Measurements from ENCODE around the gene ADGRE2.

The ADGRE2 gene

DNA sequence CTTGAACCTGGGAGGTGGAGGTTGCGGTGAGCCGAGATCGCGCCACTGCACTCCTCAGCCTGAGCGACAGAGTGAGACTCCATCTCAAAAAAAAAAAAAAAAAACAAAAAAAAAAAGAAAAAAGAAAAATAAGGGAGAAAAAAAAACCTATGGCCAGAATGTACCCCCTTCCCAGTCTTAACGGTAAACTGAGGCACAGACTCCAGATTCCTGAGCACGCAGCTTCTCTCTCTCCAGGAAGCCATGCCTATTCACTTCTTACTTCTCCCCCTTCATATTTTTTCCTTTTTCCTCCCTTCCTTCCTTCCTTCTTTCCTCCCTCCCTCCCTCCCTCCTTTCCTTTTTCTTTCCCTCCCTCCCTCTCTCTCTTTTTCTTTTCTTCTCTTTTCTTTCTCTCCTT is 5.4 kb downstream of the ADGRE2 start:
- H3K9me3 ChIP-seq (ENCODE audit: low read length) = no peaks in the 10 kb centered on the region
- H3K4me3 ChIP-seq (ENCODE audit: low read depth, low read length, poor library complexity, severe bottlenecking) = no peak overlapping the region
- H3K4me2 ChIP-seq (ENCODE audit: low read length) = no peak overlapping the region
- no peaks in the 10 kb centered on the region for H3F3A ChIP-seq (ENCODE audit: insufficient read depth, low read length)
- no peak overlapping the region for H2AFZ ChIP-seq (ENCODE audit: low read length)
- H3K36me3 ChIP-seq (ENCODE audit: insufficient read depth, low read length) = no peaks in the 10 kb centered on the region
- no peaks in the 10 kb centered on the region for H3K9me2 ChIP-seq (ENCODE audit: low read depth, low read length)
- H3K9ac ChIP-seq (ENCODE audit: low read length) = no peak overlapping the region
- H3K27ac ChIP-seq (ENCODE audit: low read depth, low read length, poor library complexity, severe bottlenecking) = no peak overlapping the region
- H3K27me3 ChIP-seq (ENCODE audit: insufficient read depth, low read length) = no peaks in the 10 kb centered on the region
- no peaks in the 10 kb centered on the region for H3K79me2 ChIP-seq (ENCODE audit: insufficient read depth, low read length)
- no peaks in the 10 kb centered on the region for H3K4me1 ChIP-seq (ENCODE audit: insufficient read depth, low read length, severe bottlenecking)
- H4K20me1 ChIP-seq (ENCODE audit: insufficient read depth, low read length) = no peaks in the 10 kb centered on the region
- TF ChIP-seq EZH2 (IDR thresholded peaks at IDR 0.05; ENCODE audit: borderline replicate concordance, low read length) = no peak
- TF ChIP-seq, protein P1, sequence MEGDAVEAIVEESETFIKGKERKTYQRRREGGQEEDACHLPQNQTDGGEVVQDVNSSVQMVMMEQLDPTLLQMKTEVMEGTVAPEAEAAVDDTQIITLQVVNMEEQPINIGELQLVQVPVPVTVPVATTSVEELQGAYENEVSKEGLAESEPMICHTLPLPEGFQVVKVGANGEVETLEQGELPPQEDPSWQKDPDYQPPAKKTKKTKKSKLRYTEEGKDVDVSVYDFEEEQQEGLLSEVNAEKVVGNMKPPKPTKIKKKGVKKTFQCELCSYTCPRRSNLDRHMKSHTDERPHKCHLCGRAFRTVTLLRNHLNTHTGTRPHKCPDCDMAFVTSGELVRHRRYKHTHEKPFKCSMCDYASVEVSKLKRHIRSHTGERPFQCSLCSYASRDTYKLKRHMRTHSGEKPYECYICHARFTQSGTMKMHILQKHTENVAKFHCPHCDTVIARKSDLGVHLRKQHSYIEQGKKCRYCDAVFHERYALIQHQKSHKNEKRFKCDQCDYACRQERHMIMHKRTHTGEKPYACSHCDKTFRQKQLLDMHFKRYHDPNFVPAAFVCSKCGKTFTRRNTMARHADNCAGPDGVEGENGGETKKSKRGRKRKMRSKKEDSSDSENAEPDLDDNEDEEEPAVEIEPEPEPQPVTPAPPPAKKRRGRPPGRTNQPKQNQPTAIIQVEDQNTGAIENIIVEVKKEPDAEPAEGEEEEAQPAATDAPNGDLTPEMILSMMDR (IDR thresholded peaks at IDR 0.05; ENCODE audit: low read length) = no peak

DNA sequence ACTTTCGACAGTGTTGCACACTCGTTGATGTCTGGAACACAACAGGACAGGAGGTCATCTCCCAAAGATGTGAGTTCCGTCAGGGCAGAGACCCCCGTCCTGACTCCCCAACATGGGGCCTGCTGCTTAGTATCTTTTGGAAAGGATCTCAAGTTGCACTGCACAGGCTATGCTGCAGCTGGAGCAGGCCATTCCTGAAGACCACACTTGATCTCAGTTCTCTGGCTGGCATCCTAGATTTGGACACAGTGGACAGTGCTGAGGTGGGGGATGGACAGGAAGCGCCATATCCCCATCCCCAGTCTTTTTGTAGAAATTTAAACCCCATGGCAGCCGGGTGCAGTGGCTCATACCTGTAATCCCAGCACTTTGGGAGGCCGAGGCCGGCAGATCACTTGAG is 5.9 kb downstream of the ADGRE2 start:
- H3K27ac ChIP-seq (ENCODE audit: low read depth, low read length, poor library complexity, severe bottlenecking) = no peak overlapping the region
- no peaks in the 10 kb centered on the region for H4K20me1 ChIP-seq (ENCODE audit: insufficient read depth, low read length)
- TF ChIP-seq, protein P1 (IDR thresholded peaks at IDR 0.05; ENCODE audit: low read length) = no peak
- no peak for TF ChIP-seq EZH2 (IDR thresholded peaks at IDR 0.05; ENCODE audit: borderline replicate concordance, low read length)
- no peaks in the 10 kb centered on the region for H3K36me3 ChIP-seq (ENCODE audit: insufficient read depth, low read length)
- H3F3A ChIP-seq (ENCODE audit: insufficient read depth, low read length) = no peaks in the 10 kb centered on the region
- H3K79me2 ChIP-seq (ENCODE audit: insufficient read depth, low read length) = no peaks in the 10 kb centered on the region
- no peaks in the 10 kb centered on the region for H3K4me1 ChIP-seq (ENCODE audit: insufficient read depth, low read length, severe bottlenecking)
- H3K27me3 ChIP-seq (ENCODE audit: insufficient read depth, low read length) = no peaks in the 10 kb centered on the region
- no peak overlapping the region for H3K9ac ChIP-seq (ENCODE audit: low read length)
- no peak overlapping the region for H3K4me2 ChIP-seq (ENCODE audit: low read length)
- H3K9me2 ChIP-seq (ENCODE audit: low read depth, low read length) = no peaks in the 10 kb centered on the region
- H3K9me3 ChIP-seq (ENCODE audit: low read length) = no peaks in the 10 kb centered on the region
- no peak overlapping the region for H2AFZ ChIP-seq (ENCODE audit: low read length)
- no peak overlapping the region for H3K4me3 ChIP-seq (ENCODE audit: low read depth, low read length, poor library complexity, severe bottlenecking)

DNA sequence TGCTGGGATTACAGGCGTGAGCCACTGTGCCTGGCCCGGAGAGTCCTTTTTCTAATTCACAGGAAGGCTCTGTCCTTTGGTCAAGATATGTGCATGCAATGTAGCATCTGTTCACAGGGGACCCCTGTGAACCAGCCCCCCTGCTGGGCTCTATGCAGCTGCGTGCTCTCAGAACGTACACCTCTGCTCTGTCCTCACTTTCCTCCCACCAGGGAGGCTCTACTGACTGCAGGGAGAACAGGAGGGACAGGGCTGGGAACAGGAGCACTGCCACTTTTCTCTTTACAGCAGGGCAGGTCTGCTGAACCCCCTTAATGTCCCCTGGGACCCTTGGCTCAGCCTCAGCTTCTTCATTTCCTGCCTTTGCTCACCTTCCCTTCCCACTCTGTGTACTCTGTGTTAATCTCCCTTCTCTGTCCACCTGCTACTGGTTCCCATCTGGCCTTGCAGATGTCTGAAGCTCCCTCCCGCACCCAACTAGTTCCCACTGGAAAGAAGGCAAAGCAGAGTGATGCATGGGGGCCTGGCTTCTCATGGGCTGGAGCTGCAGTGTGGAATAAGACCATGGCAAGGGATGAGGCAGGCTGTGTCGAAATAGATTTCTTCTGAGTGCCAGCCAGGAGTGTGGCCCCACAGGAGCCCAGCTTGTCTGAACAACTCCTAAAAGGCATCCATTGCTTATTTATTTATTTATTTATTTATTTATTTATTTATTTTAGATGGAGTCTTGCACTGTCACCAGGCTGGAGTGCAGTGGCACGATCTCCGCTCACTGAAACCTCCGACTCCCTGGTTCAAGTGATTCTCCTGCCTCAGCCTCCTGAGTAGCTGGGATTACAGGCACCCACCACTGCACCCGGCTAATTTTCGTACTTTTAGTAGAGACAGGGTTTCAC is 7.2 kb downstream of the ADGRE2 start:
- Histone ChIP-seq H3K4me2 (ENCODE audit: low read length) (no peak overlapping the region), H3K9ac (ENCODE audit: low read length) (no peak overlapping the region), H3K4me3 (ENCODE audit: low read depth, low read length, poor library complexity, severe bottlenecking) (no peak overlapping the region), H3K27me3 (ENCODE audit: insufficient read depth, low read length) (no peaks in the 10 kb centered on the region), H3K79me2 (ENCODE audit: insufficient read depth, low read length) (no peaks in the 10 kb centered on the region), H3K9me3 (ENCODE audit: low read length) (no peaks in the 10 kb centered on the region), H4K20me1 (ENCODE audit: insufficient read depth, low read length) (no peaks in the 10 kb centered on the region), H3F3A (ENCODE audit: insufficient read depth, low read length) (no peaks in the 10 kb centered on the region), H3K36me3 (ENCODE audit: insufficient read depth, low read length) (no peaks in the 10 kb centered on the region), H3K4me1 (ENCODE audit: insufficient read depth, low read length, severe bottlenecking) (no peaks in the 10 kb centered on the region), H3K9me2 (ENCODE audit: low read depth, low read length) (no peaks in the 10 kb centered on the region), H3K27ac (ENCODE audit: low read depth, low read length, poor library complexity, severe bottlenecking) (no peak overlapping the region), H2AFZ (ENCODE audit: low read length) (no peak overlapping the region)
- TF ChIP-seq, protein P1 (IDR thresholded peaks at IDR 0.05; ENCODE audit: low read length) = no peak
- no peak for TF ChIP-seq EZH2 (IDR thresholded peaks at IDR 0.05; ENCODE audit: borderline replicate concordance, low read length)

Data from OCI-LY1 (cell line).